GM12878 (cell line): ENCODE measurements around the gene AVL9. TPM values are rescaled to one million over a fixed set of nuclear protein-coding genes. Genes with fewer than 3 reads are reported as not detected.

Source experiments
- ATAC-seq: fragments of 200-7000 bp; cut with Tn5 transposase; 3 replicates; pipeline ENCODE4 v1.9.1; 2020; ENCODE audit warnings: mild to moderate bottlenecking, moderate library complexity
- BruUV-seq: library from RNA; stranded (reverse); fragments of 400-500 nt; replicated peaks from 2 replicates; lab custom pipeline; 2021; lab: Mats Ljungman, UMichigan
- CTCF ChIA-PET: fragments of 300-600 bp; sonication (Branson Sonifier 250); formaldehyde crosslinking; extraction: SDS; loops from one replicate; lab custom pipeline; 2021; ENCODE audit warnings: inconsistent platforms; lab: Yijun Ruan, JAX
- POLR2A ChIA-PET: fragments of 350-600 bp; formaldehyde crosslinking; extraction: SDS; loops from one replicate; lab custom pipeline; 2021; ENCODE audit warnings: inconsistent platforms; lab: Charles Lee
- RAD21 ChIA-PET: fragments of 300-600 bp; sonication (Branson Sonifier 250); formaldehyde crosslinking; loops from one replicate; lab custom pipeline; 2023; ENCODE audit warnings: antibody characterized with exemption; ENCODE audit not compliant: unreplicated experiment; lab: Charles Lee
- SMC1A ChIA-PET: fragments of 300-600 bp; sonication (Branson Sonifier 250); formaldehyde crosslinking; loops from one replicate; lab custom pipeline; 2023; ENCODE audit not compliant: unreplicated experiment, uncharacterized antibody; lab: Charles Lee
- DNase-seq: peaks from one replicate; pipeline ENCODE4 v3.0.0-alpha.2; 2011; ENCODE audit warnings: low read depth, low spot score
- FAIRE-seq: peaks from 3 replicates; lab custom pipeline; 2011; peaks lifted over from hg19 to GRCh38; lab: Jason Lieb, UNC
- H2AFZ ChIP-seq: 2 replicates; pipeline ENCODE4 v1.6.0; 2011; ENCODE audit warnings: low read depth, low read length, control low read depth; ENCODE audit not compliant: control insufficient read depth
- H3K27ac ChIP-seq: 2 replicates; pipeline ENCODE4 v1.5.1; 2011; ENCODE audit warnings: control low read depth; ENCODE audit not compliant: control insufficient read depth, insufficient read depth
- H3K27me3 ChIP-seq, 2 experiments: replicated peaks in 1 of 2; 2 replicates each; pipeline versions ENCODE4 v1.6.0 to v1.6.1; 2011; ENCODE audit warnings: low read length in 1 of 2; ENCODE audit not compliant: control insufficient read depth in 2 of 2, insufficient read depth in 2 of 2
- H3K36me3 ChIP-seq, 2 experiments: 2 replicates each; pipeline ENCODE4 v1.5.1; 2011; ENCODE audit warnings: low read length in 1 of 2; ENCODE audit not compliant: control insufficient read depth in 2 of 2, insufficient read depth in 2 of 2
- H3K4me1 ChIP-seq: 2 replicates; pipeline ENCODE4 v1.6.1; 2011; ENCODE audit warnings: mild to moderate bottlenecking, low read length, moderate library complexity, mixed read lengths; ENCODE audit not compliant: control insufficient read depth, insufficient read depth
- H3K4me2 ChIP-seq: 2 replicates; pipeline ENCODE4 v1.6.0; 2011; ENCODE audit warnings: control low read depth; ENCODE audit not compliant: control insufficient read depth, insufficient read depth
- H3K4me3 ChIP-seq: fragments of 200-600 bp; sonication (generic); 2 replicates; pipeline ENCODE4 v1.5.1; 2016
- H3K79me2 ChIP-seq: 2 replicates; pipeline ENCODE4 v1.6.0; 2011; ENCODE audit warnings: low read length; ENCODE audit not compliant: control insufficient read depth, insufficient read depth
- H3K9ac ChIP-seq: 2 replicates; pipeline ENCODE4 v1.8.0; 2011; ENCODE audit warnings: low read length, control low read depth, mixed read lengths; ENCODE audit not compliant: control insufficient read depth, insufficient read depth
- H3K9me3 ChIP-seq: replicated peaks from 3 replicates; pipeline ENCODE4 v1.5.1; 2011; ENCODE audit warnings: mild to moderate bottlenecking, low read length; ENCODE audit not compliant: control insufficient read depth, insufficient read depth
- H4K20me1 ChIP-seq: 2 replicates; pipeline ENCODE4 v1.6.0; 2011; ENCODE audit not compliant: control insufficient read depth, insufficient read depth
- PAX8 ChIP-seq: fragments of 450-650 bp; IDR thresholded peaks from 2 replicates; pipeline ENCODE4 v1.6.1; 2017; ENCODE audit warnings: mild to moderate bottlenecking, moderate library complexity
- PBX3 ChIP-seq: IDR thresholded peaks from 2 replicates; pipeline ENCODE4 v1.6.1; 2011; ENCODE audit warnings: mild to moderate bottlenecking, low read depth, low read length, moderate library complexity; ENCODE audit not compliant: insufficient replicate concordance
- POLR2A ChIP-seq: IDR thresholded peaks from 2 replicates; pipeline ENCODE4 v1.6.1; 2011; ENCODE audit warnings: low read depth, mild to moderate bottlenecking, low read length
- WGBS: methylation state at CpG from one replicate; pipeline ENCODE4 v1.1.6; 2016; ENCODE audit warnings: low lambda C conversion rate; ENCODE audit not compliant: insufficient replicate concordance, insufficient coverage; ENCODE audit errors: missing lambda C conversion rate; 5-methylcytosine and 5-hydroxymethylcytosine counted together
- in situ Hi-C: fragments of 300-500 bp; cut with MboI; formaldehyde crosslinking; loops from 9 replicates; pipeline ENCODE4 v1.14.3; 2018; ENCODE audit warnings: mixed read lengths
- intact Hi-C: fragments of 100-400 bp; cut with micrococcal nuclease; formaldehyde crosslinking; loops from one replicate; pipeline ENCODE4 v1.14.2; 2022; ENCODE audit not compliant: unreplicated experiment
- polyA plus RNA-seq, 11 experiments: library from polyadenylated mRNA; depleted of rRNA in 4 of 11; unstranded in 6 of 11; stranded (reverse) in 5 of 11; fragments of >200 nt; fragmentation: Nextera tagmentation in 4 of 11; fragmentation: Illumina TruSeq in 1 of 11; extraction: Ambion mirVana in 4 of 11; extraction: Trizol in 1 of 11; gene quantifications; 1 replicate in 1 of 11; 2 replicates in 10 of 11; pipeline versions ENCODE4 v1.2.1 to v1.2.3, GENCODE V29; 2011 to 2016; ENCODE audit warnings: inconsistent platforms in 2 of 11, missing spikeins in 2 of 11, low read depth in 1 of 11
- total RNA-seq, 4 experiments: library from RNA; depleted of rRNA in 3 of 4; stranded (reverse); fragments of >200 nt in 3 of 4; fragmentation: Illumina TruSeq in 1 of 4; extraction: Trizol in 1 of 4; gene quantifications; 2 replicates each; pipeline versions ENCODE4 v1.2.1 to v1.2.3, GENCODE V29; 2013 to 2021

The AVL9 gene
- total and polyA plus RNA-seq, 10 of the 15 experiments (the other 5 are each of a cell fraction or from before 2014, with no cell fraction given) = 4.5 to 41.6 (median 20.1) TPM

GRCh38 chr7:32586291-32587221 lies 91.3 kb downstream of the AVL9 start:
- POLR2A ChIA-PET = interaction anchor here (0.7 kb wide), 1 partner anchor 363 kb away, joined by 4 read pairs; no protein-coding TSS in a partner anchor
- H3K36me3 ChIP-seq = peaks cover 4 to 12% of the 10 kb centered on the region in 2 experiments
- 86% methylated on average over 5 of the region's 5 CpGs for WGBS
- BruUV-seq = no TSS peak
- SMC1A ChIA-PET = interaction anchor here (0.6 kb wide), 1 partner anchor 24 kb away, joined by 3 read pairs; no protein-coding TSS in a partner anchor
- no peak overlapping the region for H3K9ac ChIP-seq
- no peaks in the 10 kb centered on the region for H3K79me2 ChIP-seq
- H3K27me3 ChIP-seq = no peaks in the 10 kb centered on the region
- H3K27ac ChIP-seq = no peak overlapping the region
- H2AFZ ChIP-seq = no peak overlapping the region
- in situ Hi-C loops = no loop called here
- H3K4me3 ChIP-seq = no peak overlapping the region
- no peak for FAIRE-seq
- H4K20me1 ChIP-seq = no peaks in the 10 kb centered on the region
- ATAC-seq = no peak
- intact Hi-C loops = no loop called here
- peaks cover 3% of the 10 kb centered on the region for H3K4me1 ChIP-seq
- no peaks in the 10 kb centered on the region for H3K9me3 ChIP-seq
- RAD21 ChIA-PET = no interaction called here
- no peak for DNase-seq
- CTCF ChIA-PET = interaction anchor here (1.4 kb wide), 1 partner anchor 11 kb away, joined by 3 read pairs; no protein-coding TSS in a partner anchor
- TF ChIP-seq POLR2A (0 out of 2 replicates have a peak, but pooled peaks have one; percentile 32), PBX3 (no peak), PAX8 (no peak)
- no peak overlapping the region for H3K4me2 ChIP-seq
